ENCODE data around the gene PRDM5. TPM values are rescaled to one million over a fixed set of nuclear protein-coding genes. Genes with fewer than 3 reads are reported as not detected.

The PRDM5 gene
- total RNA-seq, 1 donor from 2014 or later, result not detected

DNA sequence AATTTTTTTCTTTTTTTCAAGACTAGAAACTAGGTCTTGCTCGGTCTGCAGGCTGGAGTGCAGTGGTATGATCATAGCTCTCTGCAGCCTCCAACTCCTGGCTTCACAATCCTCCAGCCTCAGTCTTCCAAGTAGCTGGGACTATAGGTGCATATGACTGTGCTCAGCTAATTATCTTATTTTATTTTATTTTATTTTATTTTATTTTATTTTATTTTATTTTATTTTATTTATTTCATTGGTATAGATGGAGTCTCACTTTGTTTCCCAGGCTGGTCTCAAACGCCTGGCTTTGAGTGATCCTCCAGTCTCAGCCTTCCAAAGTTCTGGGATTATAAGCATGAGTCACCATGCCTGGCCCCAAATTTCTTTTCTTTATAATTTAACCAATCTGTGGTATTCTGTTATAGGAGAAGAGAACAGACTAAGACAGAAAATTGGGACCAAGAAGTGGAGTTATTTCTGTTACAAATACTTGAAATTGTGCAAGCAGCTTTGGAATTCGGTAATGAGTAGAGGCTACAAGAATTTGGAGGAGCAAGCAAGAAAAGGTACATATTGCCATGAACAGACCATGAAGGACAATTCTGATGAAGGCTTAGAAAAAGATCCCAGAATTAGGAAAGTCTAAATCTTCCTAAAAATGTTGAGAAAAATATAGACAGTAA is 4.0 kb upstream of the PRDM5 start:
- peaks cover 10% of the 10 kb centered on the region for H3K4me1 Mint-ChIP-seq (ENCODE audit: low read depth)
- peaks cover 4% of the 10 kb centered on the region for H3K36me3 Mint-ChIP-seq (ENCODE audit: low read depth)
- H3K4me3 Mint-ChIP-seq, result no peak overlapping the region
- H3K27me3 Mint-ChIP-seq (ENCODE audit: insufficient read depth), result peaks cover 38% of the 10 kb centered on the region
- H3K9me3 Mint-ChIP-seq, result no peaks in the 10 kb centered on the region
- no peak overlapping the region for H3K27ac Mint-ChIP-seq
- no peak for DNase-seq (ENCODE audit: low spot score)
- intact Hi-C loops (cut with micrococcal nuclease), result no loop called here

DNA sequence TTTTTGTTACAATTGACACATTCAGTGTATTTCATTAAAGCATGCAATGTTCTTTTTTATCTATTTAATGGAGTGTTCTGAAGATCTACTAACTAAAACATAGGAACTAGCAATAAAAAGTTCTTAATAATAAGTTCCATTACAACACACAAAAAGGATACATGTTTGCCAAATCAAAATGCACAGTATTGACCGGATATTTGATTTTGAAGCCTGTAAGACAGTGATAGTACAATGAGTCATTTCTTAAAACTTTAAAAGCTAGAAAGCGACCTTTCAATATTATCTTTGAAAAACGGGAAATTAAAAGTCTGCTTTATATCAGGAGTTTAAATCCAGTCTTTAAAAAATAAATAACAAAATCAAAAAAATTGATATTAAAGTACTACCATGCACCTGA is 2.4 kb upstream of the PRDM5 start:
- H3K27me3 Mint-ChIP-seq (ENCODE audit: insufficient read depth), result peaks cover 43% of the 10 kb centered on the region
- H3K4me3 Mint-ChIP-seq, result no peak overlapping the region
- intact Hi-C loops (cut with micrococcal nuclease), result loop anchor here (5.0 kb wide), 1 partner anchor 108 kb away; no protein-coding TSS in a partner anchor
- H3K4me1 Mint-ChIP-seq (ENCODE audit: low read depth), result peaks cover 11% of the 10 kb centered on the region
- peaks cover 4% of the 10 kb centered on the region for H3K36me3 Mint-ChIP-seq (ENCODE audit: low read depth)
- H3K9me3 Mint-ChIP-seq, result no peaks in the 10 kb centered on the region
- DNase-seq (ENCODE audit: low spot score), result no peak
- H3K27ac Mint-ChIP-seq, result no peak overlapping the region

DNA sequence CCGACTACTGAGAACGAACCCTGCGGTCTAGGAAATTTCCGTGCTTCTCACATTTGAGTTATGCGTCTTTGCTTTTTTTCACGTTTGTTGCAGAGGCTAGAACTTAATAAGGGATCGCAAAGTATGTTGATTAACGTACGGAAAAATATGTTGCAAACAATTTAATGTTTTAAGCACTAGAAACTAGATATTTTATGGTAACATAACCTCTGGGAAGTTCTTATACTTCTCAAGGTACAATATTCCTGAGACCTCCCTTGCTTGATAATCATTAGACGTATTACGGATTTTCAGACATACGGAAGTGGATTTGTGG is 639 bp upstream of the PRDM5 start:
- Mint-ChIP-seq H3K9me3 (no peaks in the 10 kb centered on the region), H3K27ac (no peak overlapping the region), H3K4me1 (ENCODE audit: low read depth) (peaks cover 11% of the 10 kb centered on the region), H3K4me3 (peak overlapping the region; percentile 77), H3K27me3 (ENCODE audit: insufficient read depth) (peaks cover 49% of the 10 kb centered on the region), H3K36me3 (ENCODE audit: low read depth) (peaks cover 4% of the 10 kb centered on the region)
- intact Hi-C loops (cut with micrococcal nuclease), result loop anchor here (1.0 to 5.0 kb wide), 3 partner anchors 106 to 148 kb away; no protein-coding TSS in a partner anchor
- DNase-seq (ENCODE audit: low spot score), result no peak

DNA sequence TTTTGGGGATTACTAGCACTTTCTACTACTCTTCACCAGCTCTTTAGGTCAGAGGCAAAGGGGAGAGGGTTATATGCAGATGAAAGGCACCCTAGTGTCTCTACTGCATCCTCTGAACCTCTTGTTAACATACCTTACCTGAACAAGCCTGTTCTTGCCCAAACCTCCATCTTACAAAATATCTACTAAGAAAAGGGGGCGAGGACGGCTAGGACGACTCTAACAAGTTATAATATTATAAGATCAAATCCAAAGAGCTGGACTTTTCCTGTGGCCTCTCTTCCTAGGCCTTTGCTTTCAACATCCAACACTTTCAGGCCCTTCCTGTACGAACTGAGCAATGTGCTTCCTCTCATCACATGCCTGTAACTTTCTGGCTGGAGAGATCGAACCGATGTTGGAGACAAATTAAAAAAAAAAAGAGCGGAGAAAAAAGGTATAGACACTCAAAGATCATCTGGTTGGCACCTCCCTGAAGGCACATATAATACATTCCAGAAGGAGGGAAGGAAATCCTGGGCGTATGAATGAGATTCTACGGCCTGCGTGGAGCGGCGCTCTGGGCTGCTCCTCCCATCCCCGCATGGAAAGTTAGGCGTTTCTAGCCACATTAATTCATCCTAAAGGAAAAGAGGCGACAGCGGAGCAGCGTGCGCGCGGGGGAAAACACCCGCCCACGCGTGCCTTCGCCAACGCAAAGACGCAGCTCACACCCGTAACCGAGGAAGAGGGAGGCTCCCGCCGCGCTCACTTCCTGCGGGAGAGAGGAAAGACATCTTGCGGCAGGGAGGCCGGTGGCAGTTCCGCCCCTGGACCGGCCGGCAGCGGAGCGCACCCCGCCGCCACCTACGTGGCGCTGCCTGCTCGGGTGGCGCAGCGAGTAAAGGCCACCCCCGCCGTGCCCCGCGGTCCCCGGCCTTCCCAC is 808 bp downstream of the PRDM5 start:
- peak; percentile 2 for DNase-seq (ENCODE audit: low spot score)
- Mint-ChIP-seq H3K27me3 (ENCODE audit: insufficient read depth) (peaks cover 59% of the 10 kb centered on the region), H3K36me3 (ENCODE audit: low read depth) (peaks cover 4% of the 10 kb centered on the region), H3K9me3 (no peaks in the 10 kb centered on the region), H3K4me1 (ENCODE audit: low read depth) (peaks cover 11% of the 10 kb centered on the region), H3K27ac (peak overlapping the region; percentile 60), H3K4me3 (peak overlapping the region; percentile 86)
- intact Hi-C loops (cut with micrococcal nuclease), result loop anchor here (2.0 to 5.0 kb wide), 2 partner anchors 104 to 149 kb away; no protein-coding TSS in a partner anchor

DNA sequence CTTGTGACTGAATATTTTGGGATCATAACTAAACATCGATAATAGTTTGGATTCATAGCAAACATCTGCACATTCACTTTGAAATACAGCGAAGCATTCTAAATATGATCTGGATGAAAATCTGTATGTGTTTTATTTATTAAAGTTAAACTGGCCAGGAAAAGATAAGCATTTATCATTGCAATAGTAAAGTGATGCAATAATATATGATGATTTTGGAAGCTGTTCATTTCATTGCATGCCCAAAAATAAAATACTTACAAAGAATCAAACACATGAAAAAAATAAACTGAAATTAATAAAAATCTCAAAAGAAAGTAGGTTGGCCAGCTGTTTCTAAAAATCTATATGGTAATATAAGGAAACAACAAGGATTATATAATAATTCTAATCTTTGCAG is 1.9 kb downstream of the PRDM5 start:
- peaks cover 56% of the 10 kb centered on the region for H3K27me3 Mint-ChIP-seq (ENCODE audit: insufficient read depth)
- no peaks in the 10 kb centered on the region for H3K9me3 Mint-ChIP-seq

DNA sequence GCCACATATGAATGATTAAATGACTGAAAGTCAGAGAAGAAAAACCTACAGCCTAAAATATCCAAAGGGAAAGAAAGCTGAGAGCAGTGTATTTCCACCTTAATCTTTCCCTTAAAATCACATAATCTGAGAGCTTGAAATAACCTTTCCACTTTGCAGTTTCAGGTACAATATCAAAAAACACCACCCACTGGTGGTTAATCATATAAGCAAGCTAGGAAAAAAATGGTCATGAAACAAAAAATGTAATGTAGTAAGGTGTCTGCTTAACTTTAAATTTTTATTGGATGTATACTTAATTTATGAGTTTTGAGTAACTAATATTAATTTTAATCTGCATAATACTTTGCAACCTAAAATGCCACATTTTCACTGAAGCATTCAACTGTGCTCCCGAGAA is 3.2 kb downstream of the PRDM5 start:
- DNase-seq (ENCODE audit: low spot score), result no peak
- Mint-ChIP-seq H3K9me3 (no peaks in the 10 kb centered on the region), H3K4me1 (ENCODE audit: low read depth) (peaks cover 11% of the 10 kb centered on the region), H3K27me3 (ENCODE audit: insufficient read depth) (peaks cover 53% of the 10 kb centered on the region), H3K36me3 (ENCODE audit: low read depth) (peaks cover 4% of the 10 kb centered on the region), H3K4me3 (no peak overlapping the region), H3K27ac (no peak overlapping the region)
- intact Hi-C loops (cut with micrococcal nuclease), result no loop called here

More for the DNA sequence above, 1.9 kb downstream of the PRDM5 start:
- no peak overlapping the region for H3K4me3 Mint-ChIP-seq
- H3K27ac Mint-ChIP-seq, result no peak overlapping the region
- H3K4me1 Mint-ChIP-seq (ENCODE audit: low read depth), result peaks cover 11% of the 10 kb centered on the region
- intact Hi-C loops (cut with micrococcal nuclease), result loop anchor here (5.0 kb wide), 1 partner anchor 103 kb away; no protein-coding TSS in a partner anchor
- H3K36me3 Mint-ChIP-seq (ENCODE audit: low read depth), result peaks cover 4% of the 10 kb centered on the region
- no peak for DNase-seq (ENCODE audit: low spot score)

DNA sequence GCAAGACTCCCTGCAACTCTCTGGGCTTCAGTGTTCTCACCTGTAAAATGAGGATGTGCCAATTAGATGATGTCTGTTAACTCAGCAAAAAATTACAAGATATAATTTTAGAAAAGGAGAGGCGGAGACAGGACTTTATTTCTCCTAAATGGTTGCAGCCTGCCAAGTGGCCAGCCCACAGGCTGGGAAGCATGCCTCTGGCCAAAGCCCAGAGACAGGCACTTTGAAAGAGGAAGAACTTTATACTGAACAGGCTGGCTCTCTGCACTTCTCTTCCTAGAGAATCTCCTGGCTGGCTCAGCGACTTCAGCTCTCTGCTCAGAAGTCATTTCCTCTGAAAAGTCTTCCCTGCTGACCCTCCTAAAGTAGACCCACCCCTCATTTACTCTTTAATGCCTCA is 3.7 kb downstream of the PRDM5 start:
- H3K27ac Mint-ChIP-seq, result no peak overlapping the region
- peaks cover 47% of the 10 kb centered on the region for H3K27me3 Mint-ChIP-seq (ENCODE audit: insufficient read depth)
- intact Hi-C loops (cut with micrococcal nuclease), result no loop called here
- peaks cover 11% of the 10 kb centered on the region for H3K4me1 Mint-ChIP-seq (ENCODE audit: low read depth)
- no peak overlapping the region for H3K4me3 Mint-ChIP-seq
- DNase-seq (ENCODE audit: low spot score), result no peak
- no peaks in the 10 kb centered on the region for H3K9me3 Mint-ChIP-seq
- H3K36me3 Mint-ChIP-seq (ENCODE audit: low read depth), result peaks cover 4% of the 10 kb centered on the region

DNA sequence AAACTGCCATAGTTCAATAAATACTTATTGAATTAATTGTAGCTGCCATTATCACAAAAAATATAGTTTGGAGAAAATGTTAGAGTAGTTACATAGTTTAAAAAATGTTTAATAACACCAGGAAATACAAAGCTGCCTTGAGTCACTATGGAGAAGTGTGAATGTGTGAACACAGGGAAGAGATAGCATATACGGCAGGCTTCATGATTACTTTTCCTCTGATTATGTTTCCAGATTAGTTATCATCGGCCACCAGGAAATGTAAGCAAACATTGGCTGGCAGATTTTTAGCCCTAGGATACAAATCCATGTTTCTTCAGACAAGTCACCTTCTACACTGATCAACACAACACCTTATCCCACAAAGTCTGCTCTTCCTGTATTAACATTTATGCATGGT is 4.4 kb downstream of the PRDM5 start:
- Mint-ChIP-seq H3K27ac (no peak overlapping the region), H3K4me3 (no peak overlapping the region), H3K9me3 (no peaks in the 10 kb centered on the region), H3K36me3 (ENCODE audit: low read depth) (peaks cover 4% of the 10 kb centered on the region), H3K27me3 (ENCODE audit: insufficient read depth) (peaks cover 40% of the 10 kb centered on the region), H3K4me1 (ENCODE audit: low read depth) (peaks cover 10% of the 10 kb centered on the region)
- intact Hi-C loops (cut with micrococcal nuclease), result no loop called here
- no peak for DNase-seq (ENCODE audit: low spot score)

DNA sequence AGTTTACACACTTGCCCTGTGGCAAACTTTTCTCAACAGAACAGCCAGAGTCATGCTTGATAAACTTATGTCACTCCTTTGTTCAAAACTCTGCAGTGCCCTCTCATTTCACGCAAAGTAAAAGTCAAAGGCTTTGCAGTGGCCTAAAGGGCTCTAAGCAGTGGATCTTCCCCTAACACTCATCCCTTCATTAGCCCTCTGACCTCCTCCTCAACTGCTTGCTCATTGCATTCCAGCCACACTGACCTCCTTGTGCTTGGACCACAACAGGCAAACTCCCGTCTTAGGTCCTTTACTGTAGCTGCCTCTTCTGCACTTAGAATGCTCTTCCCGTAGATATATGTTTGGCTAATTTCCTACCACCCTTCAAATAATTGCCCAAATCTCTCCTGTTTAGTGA is 5.6 kb downstream of the PRDM5 start:
- no peaks in the 10 kb centered on the region for H3K9me3 Mint-ChIP-seq
- H3K27me3 Mint-ChIP-seq (ENCODE audit: insufficient read depth), result peaks cover 36% of the 10 kb centered on the region
- no peak overlapping the region for H3K4me3 Mint-ChIP-seq
- intact Hi-C loops (cut with micrococcal nuclease), result no loop called here
- H3K36me3 Mint-ChIP-seq (ENCODE audit: low read depth), result peaks cover 4% of the 10 kb centered on the region
- no peak overlapping the region for H3K27ac Mint-ChIP-seq
- DNase-seq (ENCODE audit: low spot score), result no peak
- H3K4me1 Mint-ChIP-seq (ENCODE audit: low read depth), result peaks cover 6% of the 10 kb centered on the region

DNA sequence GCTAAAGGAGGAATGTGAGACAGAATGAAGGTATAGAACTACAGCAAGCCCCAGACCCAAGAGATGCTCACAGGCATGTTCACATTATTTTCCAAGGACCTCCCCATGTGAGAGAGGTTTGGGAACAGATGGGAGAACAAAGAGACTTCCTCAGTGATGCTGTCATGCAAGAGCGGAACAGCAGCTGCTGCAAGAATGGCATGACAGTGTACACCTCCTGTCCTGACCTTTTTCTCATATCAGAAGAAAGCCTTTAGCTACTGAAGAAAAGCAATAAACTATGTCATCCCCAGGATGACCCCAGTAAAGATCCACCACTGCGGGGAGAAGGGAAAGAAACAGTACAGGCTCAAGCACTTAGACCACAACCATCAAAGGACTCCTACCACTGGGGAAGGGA is 7.2 kb downstream of the PRDM5 start:
- H3K4me3 Mint-ChIP-seq, result no peak overlapping the region
- DNase-seq (ENCODE audit: low spot score), result no peak
- intact Hi-C loops (cut with micrococcal nuclease), result no loop called here
- peaks cover 27% of the 10 kb centered on the region for H3K27me3 Mint-ChIP-seq (ENCODE audit: insufficient read depth)
- no peaks in the 10 kb centered on the region for H3K9me3 Mint-ChIP-seq
- no peak overlapping the region for H3K27ac Mint-ChIP-seq
- no peaks in the 10 kb centered on the region for H3K36me3 Mint-ChIP-seq (ENCODE audit: low read depth)
- H3K4me1 Mint-ChIP-seq (ENCODE audit: low read depth), result no peaks in the 10 kb centered on the region

DNA sequence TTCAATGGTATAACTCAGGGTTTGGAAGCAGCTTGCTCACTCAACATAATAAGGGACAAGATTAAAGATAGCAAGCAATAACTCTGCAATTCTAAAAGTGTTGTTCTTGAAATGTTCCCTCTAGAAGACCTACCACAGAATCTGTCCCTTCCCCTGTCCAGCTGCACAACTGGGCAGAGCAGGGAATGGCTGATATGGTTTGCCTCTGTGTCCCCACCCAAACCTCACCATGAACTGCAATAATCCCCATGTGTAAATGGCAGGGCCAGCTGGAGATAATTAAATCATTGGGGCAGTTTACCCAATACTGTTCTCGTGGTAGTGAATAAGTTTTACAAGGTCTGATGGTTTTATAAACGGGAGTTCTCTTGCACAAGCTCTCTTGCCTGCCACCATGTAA is 19.1 kb downstream of the PRDM5 start:
- peaks cover 8% of the 10 kb centered on the region for H3K27me3 Mint-ChIP-seq (ENCODE audit: insufficient read depth)
- no peaks in the 10 kb centered on the region for H3K36me3 Mint-ChIP-seq (ENCODE audit: low read depth)
- no peak overlapping the region for H3K4me3 Mint-ChIP-seq
- intact Hi-C loops (cut with micrococcal nuclease), result loop anchor here (1.0 kb wide), 1 partner anchor 324 kb away; no protein-coding TSS in a partner anchor
- H3K27ac Mint-ChIP-seq, result no peak overlapping the region
- H3K4me1 Mint-ChIP-seq (ENCODE audit: low read depth), result no peaks in the 10 kb centered on the region
- no peak for DNase-seq (ENCODE audit: low spot score)
- no peaks in the 10 kb centered on the region for H3K9me3 Mint-ChIP-seq

DNA sequence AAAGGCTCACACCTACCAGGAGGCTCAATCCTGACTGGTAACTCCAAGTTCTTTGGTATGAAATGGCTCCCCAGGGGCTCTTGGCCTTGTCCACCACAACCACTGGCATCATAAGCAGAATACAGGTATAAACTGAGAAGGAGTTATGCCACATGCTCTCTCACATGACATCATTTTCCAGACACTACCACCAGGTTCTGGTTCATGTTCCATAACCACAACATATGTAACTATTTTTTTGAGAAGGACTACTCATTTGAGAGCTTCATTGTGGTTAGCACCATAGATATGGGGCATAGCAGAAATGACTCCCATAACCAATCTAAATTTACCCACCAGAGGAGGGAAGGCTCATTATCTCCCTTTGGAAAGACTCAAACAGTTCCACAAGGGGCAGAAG is 19.6 kb downstream of the PRDM5 start:
- H3K9me3 Mint-ChIP-seq, result no peaks in the 10 kb centered on the region
- intact Hi-C loops (cut with micrococcal nuclease), result loop anchor here (1.0 kb wide), 1 partner anchor 324 kb away; no protein-coding TSS in a partner anchor
- H3K27me3 Mint-ChIP-seq (ENCODE audit: insufficient read depth), result peaks cover 8% of the 10 kb centered on the region
- H3K27ac Mint-ChIP-seq, result no peak overlapping the region
- H3K4me3 Mint-ChIP-seq, result no peak overlapping the region
- no peak for DNase-seq (ENCODE audit: low spot score)
- H3K4me1 Mint-ChIP-seq (ENCODE audit: low read depth), result no peaks in the 10 kb centered on the region
- no peaks in the 10 kb centered on the region for H3K36me3 Mint-ChIP-seq (ENCODE audit: low read depth)

DNA sequence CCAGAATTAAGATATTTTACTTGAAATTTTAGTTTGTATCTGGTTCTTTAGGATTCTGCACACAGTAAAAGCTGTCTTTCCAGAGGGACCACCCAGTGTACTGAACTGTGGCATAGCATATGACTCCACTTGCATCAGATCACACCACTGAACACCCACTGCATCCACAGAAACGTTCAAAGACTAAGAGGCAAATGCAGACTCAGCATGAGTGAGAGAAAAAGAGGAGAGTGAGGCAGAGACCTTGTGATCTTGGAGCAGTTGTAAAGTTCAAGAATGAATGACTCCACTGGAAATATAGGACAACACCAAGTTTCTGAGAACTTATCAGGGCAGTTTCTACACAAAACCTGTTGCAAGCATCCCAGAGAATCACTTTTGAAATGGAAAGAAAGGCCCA is 20.8 kb downstream of the PRDM5 start:
- intact Hi-C loops (cut with micrococcal nuclease), result no loop called here
- H3K27me3 Mint-ChIP-seq (ENCODE audit: insufficient read depth), result peaks cover 8% of the 10 kb centered on the region
- no peaks in the 10 kb centered on the region for H3K4me1 Mint-ChIP-seq (ENCODE audit: low read depth)
- no peak overlapping the region for H3K27ac Mint-ChIP-seq
- H3K4me3 Mint-ChIP-seq, result no peak overlapping the region
- DNase-seq (ENCODE audit: low spot score), result no peak
- H3K9me3 Mint-ChIP-seq, result no peaks in the 10 kb centered on the region
- H3K36me3 Mint-ChIP-seq (ENCODE audit: low read depth), result no peaks in the 10 kb centered on the region

Data from activated T-helper 1 cell treated with anti-CD3 and anti-CD28 coated beads, Interleukin-12 subunit alpha, Interleukin-12 subunit beta, Interleukin-2, Interleukin-4 antibody, amounts not matched to agents 30 ng/mL and 10 ng/mL and 1 ng/mL, durations not matched to agents 14 hours and 24 hours and 36 hours (primary cell).